Stimulated activated CD8-positive, alpha-beta memory T cell treated with anti-CD3 and anti-CD28 coated beads, Interleukin-4, amount 100 ng/mL, for 24 hours (primary cell): Measurements from ENCODE around the gene FAM204A.

Experiments
- DNase-seq: peaks from one replicate; pipeline ENCODE4 v3.0.0-alpha.2; 2020; ENCODE audit warnings: low read depth

Gene FAM204A

DNA sequence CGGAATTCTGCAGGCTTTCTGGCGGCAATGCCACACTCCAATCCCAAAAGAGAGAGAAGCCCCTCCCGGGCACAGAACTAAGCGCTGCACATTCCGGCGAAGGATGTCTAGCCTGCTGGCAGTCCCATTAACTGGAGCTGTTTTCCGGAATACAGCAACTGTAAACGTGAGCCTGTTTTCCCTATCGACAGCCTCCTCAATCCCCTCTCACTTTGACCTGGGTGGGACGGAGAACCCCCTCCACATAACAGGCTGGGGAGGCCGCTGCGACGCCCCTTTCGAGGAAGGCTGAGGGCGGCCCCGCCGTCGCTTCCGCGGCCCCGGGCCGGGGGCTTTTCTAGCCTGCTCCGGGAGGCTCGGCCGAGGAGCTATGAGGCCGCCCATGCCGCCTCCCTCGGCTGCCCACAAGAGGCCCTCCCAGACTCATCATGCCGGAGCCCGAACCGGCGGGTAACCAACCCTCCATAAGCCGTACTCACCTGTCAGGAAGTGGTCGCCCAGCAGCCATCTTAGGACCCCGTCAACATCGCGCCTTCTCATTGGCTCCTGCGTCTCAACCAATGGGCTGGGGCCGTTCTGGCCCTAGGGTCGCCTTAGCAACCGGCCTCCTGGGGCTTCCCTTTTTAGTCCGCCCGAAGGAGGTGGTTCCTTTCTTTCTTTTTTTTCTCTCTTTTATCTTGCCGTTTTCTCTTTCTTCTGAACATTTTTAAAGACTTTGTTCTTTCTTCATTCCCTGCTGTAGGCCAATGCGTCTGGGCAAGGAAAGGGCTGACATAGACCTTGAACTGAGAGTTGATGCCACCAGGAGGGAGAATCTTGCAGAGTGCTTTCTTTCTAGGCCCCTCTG lies at the start of gene FAM204A:
Gene FAM204A, minus strand, starts transcription at position 534 of the 847 bp plus-strand sequence. CDS start 5,909 bp downstream, outside the sequence.
- DNase-seq: peak; percentile 92

GRCh38 chr10:118383699-118384098 lies 41.6 kb upstream of the FAM204A start:
- DNase-seq: no peak

- DNase-seq: no peak
These were observed 41.1 kb upstream of the FAM204A start for GRCh38 chr10:118383063-118383689.

DNA sequence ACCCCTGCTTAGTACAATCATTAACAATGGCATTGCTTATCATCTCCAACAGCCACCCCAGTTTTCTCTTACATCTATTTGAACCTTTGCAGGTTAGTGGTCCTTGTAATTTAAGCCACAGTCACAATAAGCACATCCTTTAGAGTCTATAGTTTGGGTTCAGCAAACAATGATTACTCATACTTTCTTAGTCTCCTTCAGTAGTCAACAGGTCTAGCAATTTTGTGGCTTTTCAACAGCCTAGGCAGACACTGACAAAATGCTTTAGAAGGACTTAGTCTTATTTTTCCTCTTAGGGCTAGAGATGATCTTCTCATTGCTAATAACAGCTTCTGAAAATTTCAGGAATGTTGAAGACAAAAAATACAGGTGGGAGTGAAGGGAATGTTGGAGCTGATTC lies 32.3 kb upstream of the FAM204A start:
- no peak for DNase-seq

DNA sequence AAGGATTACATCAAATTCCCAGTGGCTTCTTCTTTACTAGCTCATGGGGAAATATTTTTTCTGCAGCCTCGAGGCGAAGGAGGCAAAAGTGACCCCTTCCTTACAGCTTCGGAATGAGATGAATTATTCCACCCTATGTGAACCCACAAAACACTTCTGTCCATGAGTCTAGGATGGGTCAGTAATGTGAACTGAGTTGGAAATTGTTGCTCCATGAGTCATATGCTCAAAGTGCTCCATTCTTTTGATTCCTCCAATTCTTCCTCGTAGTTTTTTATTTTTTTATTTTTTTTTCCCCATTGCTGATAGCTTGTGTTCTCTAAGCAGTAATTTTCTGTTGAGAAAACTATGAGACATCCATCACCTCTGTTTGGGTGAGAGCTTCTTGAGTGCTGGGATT lies 31.7 kb upstream of the FAM204A start:
- no peak for DNase-seq

DNA sequence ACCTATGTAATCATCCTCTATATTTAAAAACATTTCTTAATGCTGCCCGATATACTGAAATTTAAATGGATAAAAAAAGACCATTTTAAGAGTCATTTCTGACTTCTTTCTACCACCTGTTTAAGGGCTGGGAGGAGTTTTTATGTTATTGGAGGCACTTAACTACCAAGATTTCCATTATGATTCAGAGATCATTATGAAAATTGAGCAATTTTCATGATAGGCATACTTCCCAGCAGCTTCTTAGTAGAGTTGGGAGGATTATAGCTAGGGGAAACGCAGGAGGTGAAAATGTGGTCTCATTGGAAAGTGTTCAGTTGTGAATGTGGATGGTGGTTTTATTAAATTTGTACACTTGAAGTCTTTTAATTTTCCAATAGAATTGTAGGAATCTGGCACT lies 28.4 kb upstream of the FAM204A start:
- DNase-seq: no peak

DNA sequence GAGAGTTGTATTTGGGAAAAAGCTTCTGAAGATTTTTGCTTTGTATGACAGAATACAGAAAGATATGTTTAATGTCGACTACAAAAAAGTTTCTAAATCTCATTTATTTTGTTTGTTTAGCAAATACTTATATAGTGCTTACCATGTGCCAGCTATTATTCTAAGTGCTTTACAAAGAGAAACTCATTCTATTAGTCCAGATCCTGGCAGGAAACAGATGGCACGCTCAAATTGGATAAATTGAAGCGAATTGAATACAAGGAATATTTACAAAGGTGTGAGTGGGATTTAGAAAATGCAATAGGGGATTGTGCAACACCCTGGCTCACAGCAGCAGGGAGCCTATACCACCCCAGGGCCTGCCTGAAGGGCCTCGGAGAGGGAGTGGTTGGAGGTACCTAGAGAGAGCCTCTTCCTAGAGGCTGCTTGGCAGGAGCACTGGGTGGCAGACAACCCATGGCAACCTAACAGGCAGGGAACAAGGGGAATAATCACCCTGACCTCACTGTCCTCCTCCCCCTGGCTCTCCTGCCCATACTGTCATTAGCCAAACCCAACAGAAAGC lies 27.6 kb upstream of the FAM204A start:
- no peak for DNase-seq

GRCh38 chr10:118365702-118366101 lies 23.6 kb upstream of the FAM204A start:
- DNase-seq: no peak

- no peak for DNase-seq
These were observed 20.0 kb upstream of the FAM204A start for GRCh38 chr10:118362103-118362502.

DNA sequence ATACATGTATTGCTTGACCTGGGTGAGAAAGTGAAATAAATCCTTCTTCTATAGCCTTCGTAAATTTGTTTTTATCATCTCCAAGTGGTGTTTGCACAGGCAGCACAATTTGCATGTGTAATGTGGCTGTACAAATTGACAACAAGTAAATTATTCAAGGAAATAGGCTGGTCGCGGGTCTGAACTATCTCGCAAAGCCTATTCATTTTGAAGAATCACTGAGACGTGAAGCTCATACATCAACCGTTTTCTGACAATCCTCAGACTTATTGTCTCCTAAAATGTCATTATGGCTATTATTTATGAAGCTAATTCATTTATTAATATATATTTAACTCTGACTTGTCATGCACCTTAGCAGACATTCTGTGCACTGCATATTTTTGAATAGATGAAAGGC lies 16.2 kb upstream of the FAM204A start:
- no peak for DNase-seq

GRCh38 chr10:118357841-118358240 lies 15.7 kb upstream of the FAM204A start:
- DNase-seq: no peak

DNA sequence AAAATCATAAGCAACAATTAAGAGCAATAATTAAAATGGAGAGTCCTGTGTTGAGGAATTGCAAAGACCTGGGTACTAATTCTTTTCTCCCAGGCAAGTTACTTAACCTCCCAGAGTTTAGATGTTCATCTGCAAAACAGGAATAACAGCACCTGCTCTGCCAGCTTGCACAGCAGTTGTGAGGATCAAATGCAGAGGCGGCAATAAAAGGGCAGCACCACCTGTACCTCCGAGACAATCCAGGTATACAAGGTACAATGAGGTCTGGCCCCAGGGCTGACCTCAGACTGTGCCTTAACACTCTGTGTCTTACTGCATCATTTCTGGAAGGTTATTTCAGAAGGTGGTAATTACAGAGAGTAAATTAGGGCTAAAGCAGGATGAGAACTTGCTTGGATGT lies 14.5 kb upstream of the FAM204A start:
- no peak for DNase-seq

GRCh38 chr10:118355234-118355633 lies 13.1 kb upstream of the FAM204A start:
- DNase-seq: no peak

DNA sequence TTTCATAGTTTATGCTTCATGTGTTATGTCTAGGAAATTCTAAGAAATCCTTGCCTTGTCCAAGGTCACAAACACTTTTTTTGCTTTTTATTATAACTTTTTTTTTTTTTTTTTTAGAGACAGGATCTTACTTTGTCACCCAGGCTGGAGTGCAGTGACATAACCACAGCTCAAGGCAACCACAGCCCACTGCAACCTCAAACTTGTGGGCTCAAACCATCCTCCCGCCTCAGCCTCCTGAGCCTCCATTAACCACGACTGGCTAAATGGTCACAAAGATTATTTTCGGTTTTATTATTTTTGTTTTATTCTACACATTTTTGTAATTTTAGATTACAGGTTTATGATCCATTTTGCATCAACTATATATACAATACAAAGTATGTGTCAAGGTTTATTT lies 7.1 kb upstream of the FAM204A start:
- DNase-seq: no peak

DNA sequence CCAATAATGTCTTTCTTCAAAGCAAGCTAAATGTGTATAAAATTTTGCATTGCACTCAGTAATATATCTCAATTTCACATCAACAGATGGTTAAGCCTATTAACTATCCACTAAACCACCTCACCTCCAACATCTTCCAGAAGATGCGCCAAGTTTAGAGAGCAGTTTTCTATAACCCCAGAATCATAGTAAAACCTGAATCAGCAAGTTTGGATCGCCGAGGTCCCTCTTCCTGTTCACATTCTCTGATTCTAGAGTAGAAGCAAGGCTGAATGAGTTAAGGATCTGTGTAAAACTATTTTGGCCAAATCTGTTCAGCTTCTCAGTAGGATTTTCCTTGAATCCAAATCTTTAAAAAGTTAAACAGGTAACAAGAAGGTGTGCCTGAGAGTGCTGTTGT lies 1.4 kb upstream of the FAM204A start:
- no peak for DNase-seq

DNA sequence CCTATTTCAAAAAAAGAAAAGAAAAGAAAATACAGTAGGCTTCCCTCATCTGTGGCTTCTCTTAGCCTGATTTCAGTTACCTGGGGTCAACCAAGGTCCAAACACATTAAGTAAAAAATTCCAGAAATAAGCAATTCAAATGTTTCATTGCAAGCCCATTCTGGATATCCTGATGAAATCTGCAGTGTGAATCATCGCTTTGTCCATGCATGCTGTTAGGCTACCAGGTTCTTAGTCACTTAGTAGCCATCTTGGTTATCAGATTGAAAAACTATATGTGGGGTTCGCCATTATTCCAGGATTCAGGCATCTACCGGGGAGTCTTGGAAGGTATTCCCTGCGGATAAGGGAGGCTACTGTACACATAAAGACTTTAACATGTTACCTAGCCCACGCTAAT lies 991 bp upstream of the FAM204A start:
- no peak for DNase-seq

GRCh38 chr10:118342638-118343020 lies 505 bp upstream of the FAM204A start:
- DNase-seq: no peak

DNA sequence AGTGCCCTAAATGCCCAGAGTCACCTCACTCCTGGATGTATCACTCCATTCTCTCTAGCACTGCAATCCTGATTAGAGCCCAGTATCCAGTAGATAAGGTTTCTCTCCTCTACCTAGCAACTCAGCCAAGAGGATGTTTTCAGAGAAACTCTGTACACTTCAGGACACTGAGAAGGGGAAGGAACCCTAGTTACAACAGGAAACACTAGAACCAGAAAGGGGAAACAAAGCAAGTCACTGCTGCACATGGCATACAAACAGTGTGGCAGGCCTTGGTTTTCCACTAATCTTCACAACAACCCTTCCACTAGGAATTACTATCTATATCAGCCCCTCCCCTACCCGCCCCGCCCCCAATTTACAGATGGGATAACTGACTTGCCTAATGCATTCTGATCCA lies 1.6 kb downstream of the FAM204A start:
- no peak for DNase-seq

GRCh38 chr10:118339111-118339510 lies 3.0 kb downstream of the FAM204A start:
- DNase-seq: no peak

DNA sequence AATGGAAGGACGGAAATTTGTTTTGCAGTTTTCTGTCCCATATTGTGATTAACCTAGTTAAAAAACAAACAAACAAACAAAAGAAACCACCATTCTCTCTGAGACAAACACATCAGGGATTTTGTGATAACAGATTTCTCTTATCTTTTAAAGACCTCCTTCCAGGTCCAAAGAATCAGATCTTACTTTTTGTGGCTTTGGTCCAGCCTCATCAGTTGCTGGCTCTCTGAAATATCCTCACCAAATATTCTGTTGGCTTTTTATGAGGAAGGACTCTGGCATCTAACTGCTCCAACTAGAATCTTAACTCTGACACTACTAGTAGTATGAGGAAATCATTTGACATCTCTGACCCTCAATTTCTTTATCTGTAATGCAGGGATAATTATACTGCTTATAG lies 4.8 kb downstream of the FAM204A start:
- no peak for DNase-seq

- no peak for DNase-seq
These were observed 8.3 kb downstream of the FAM204A start for GRCh38 chr10:118333871-118334270.

DNA sequence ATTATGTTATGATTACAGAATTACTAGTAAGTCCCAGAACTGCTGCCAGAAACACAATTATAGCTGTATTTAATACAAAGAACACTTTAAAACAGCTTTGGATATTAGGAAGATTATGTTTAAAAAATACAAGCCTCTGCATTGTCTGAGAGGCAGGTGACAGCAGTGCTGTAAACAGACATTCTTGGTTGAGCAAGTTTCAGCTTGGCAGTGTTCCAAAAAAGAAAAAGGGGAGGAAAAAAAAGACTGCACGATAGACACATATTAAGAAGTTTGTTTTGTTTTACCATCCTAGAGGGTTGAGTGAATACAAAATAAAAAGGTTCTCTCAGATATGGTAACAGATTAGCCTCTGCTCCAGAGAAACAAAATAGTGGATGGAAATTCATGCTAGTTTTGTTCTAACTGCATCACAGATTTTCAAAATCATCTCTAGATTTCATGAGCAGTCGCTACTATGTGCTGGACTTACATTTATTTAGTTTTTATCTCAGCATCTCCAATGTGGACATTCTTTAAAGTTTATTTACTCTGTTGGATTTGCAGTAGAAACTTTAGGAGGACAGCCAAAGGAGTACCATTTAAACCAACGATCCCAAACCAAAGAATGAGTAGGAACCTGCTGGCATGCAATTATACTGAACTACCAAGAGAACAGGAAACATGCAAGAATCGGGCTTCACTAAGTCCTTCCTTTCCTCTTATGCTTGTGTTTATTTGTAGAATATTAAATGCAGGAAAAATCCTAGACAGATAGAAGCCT lies 9.0 kb downstream of the FAM204A start:
- no peak for DNase-seq

GRCh38 chr10:118332236-118332635 lies 9.9 kb downstream of the FAM204A start:
- no peak for DNase-seq
